H1 (cell line): ENCODE data around the gene GALNT9. TPM values are rescaled to one million over a fixed set of nuclear protein-coding genes. Genes with fewer than 3 reads are reported as not detected.

Experiments used
- CTCF ChIA-PET: fragments of 300-600 bp; sonication (Branson Sonifier 250); formaldehyde crosslinking; loops from one replicate; lab custom pipeline; 2021; ENCODE audit not compliant: partially characterized antibody; lab: Charles Lee
- POLR2A ChIA-PET: fragments of 300-600 bp; sonication (Branson Sonifier 250); formaldehyde crosslinking; loops from one replicate; lab custom pipeline; 2021; ENCODE audit warnings: inconsistent platforms; ENCODE audit not compliant: partially characterized antibody; lab: Charles Lee
- DNase-seq, 2 experiments: peaks; one replicate each; pipeline versions ENCODE4 v3.0.0 to v3.0.0-alpha.2; 2010 to 2022; ENCODE audit warnings: low spot score in 2 of 2, low read depth in 1 of 2, mixed read lengths in 1 of 2
- FAIRE-seq: peaks from 2 replicates; lab custom pipeline; 2011; peaks lifted over from hg19 to GRCh38; lab: Jason Lieb, UNC
- H2AFZ ChIP-seq: 2 replicates; pipeline ENCODE4 v1.8.1; 2012; ENCODE audit warnings: low read length, inconsistent platforms
- H2AK5ac ChIP-seq: 2 replicates; pipeline ENCODE4 v1.6.1; 2013; ENCODE audit warnings: low read depth, low read length
- H2BK120ac ChIP-seq: replicated peaks from 2 replicates; pipeline ENCODE3; 2013; ENCODE audit warnings: low read depth, low read length, inconsistent platforms
- H2BK12ac ChIP-seq: 2 replicates; pipeline ENCODE4 v1.6.1; 2013; ENCODE audit warnings: low read depth, low read length
- H2BK15ac ChIP-seq: 2 replicates; pipeline ENCODE4 v1.6.1; 2013; ENCODE audit warnings: low read length
- H2BK20ac ChIP-seq: 2 replicates; pipeline ENCODE4 v1.6.1; 2013; ENCODE audit warnings: low read length
- H2BK5ac ChIP-seq: 2 replicates; pipeline ENCODE4 v1.6.1; 2013; ENCODE audit warnings: low read depth, low read length
- H3K14ac ChIP-seq: 2 replicates; pipeline ENCODE4 v1.6.1; 2013; ENCODE audit warnings: inconsistent platforms; ENCODE audit not compliant: insufficient read length
- H3K18ac ChIP-seq: 2 replicates; pipeline ENCODE4 v1.6.1; 2013; ENCODE audit warnings: low read length; ENCODE audit errors: extremely low read depth
- H3K23ac ChIP-seq: 2 replicates; pipeline ENCODE4 v1.6.1; 2013; ENCODE audit warnings: inconsistent platforms; ENCODE audit not compliant: insufficient read length
- H3K23me2 ChIP-seq: 2 replicates; pipeline ENCODE4 v1.6.1; 2013; ENCODE audit warnings: low read depth, low read length
- H3K27ac ChIP-seq: 2 replicates; pipeline ENCODE4 v1.6.1; 2011; ENCODE audit warnings: low read depth, low read length, inconsistent platforms
- H3K27me3 ChIP-seq, 4 experiments: replicated peaks in 1 of 4; 1 replicate in 1 of 4; 2 replicates in 3 of 4; pipeline versions ENCODE4 v1.6.1 to v1.8.1; 2011 to 2013; ENCODE audit warnings: low read length in 3 of 4, mild to moderate bottlenecking in 3 of 4, inconsistent platforms in 2 of 4, mixed read lengths in 2 of 4, moderate library complexity in 1 of 4; ENCODE audit not compliant: control insufficient read depth in 3 of 4, insufficient read depth in 3 of 4; ENCODE audit errors: extremely low read depth in 1 of 4
- H3K36me3 ChIP-seq, 4 experiments: 2 replicates each; pipeline versions ENCODE4 v1.6.1 to v1.8.1; 2011 to 2013; ENCODE audit warnings: mild to moderate bottlenecking in 4 of 4, low read length in 3 of 4, moderate library complexity in 2 of 4, control low read depth in 1 of 4, inconsistent platforms in 1 of 4; ENCODE audit not compliant: insufficient read depth in 4 of 4, control insufficient read depth in 2 of 4
- H3K4ac ChIP-seq: replicated peaks from 2 replicates; pipeline ENCODE3; 2013; ENCODE audit warnings: low read length, low read depth, mixed read lengths, inconsistent platforms; ENCODE audit not compliant: insufficient read length
- H3K4me1 ChIP-seq, 4 experiments: replicated peaks in 1 of 4; 1 replicate in 1 of 4; 2 replicates in 3 of 4; pipeline versions ENCODE4 v1.6.1 to v1.8.1; 2011 to 2013; ENCODE audit warnings: low read length in 3 of 4, inconsistent platforms in 2 of 4, mixed read lengths in 1 of 4; ENCODE audit not compliant: insufficient read depth in 4 of 4, control insufficient read depth in 3 of 4
- H3K4me2 ChIP-seq, 2 experiments: 2 replicates each; pipeline versions ENCODE4 v1.6.1 to v1.8.1; 2011 to 2013; ENCODE audit warnings: low read depth in 2 of 2, low read length in 2 of 2, control low read depth in 1 of 2, inconsistent platforms in 1 of 2, mild to moderate bottlenecking in 1 of 2; ENCODE audit not compliant: insufficient read depth in 1 of 2
- H3K4me3 ChIP-seq, 4 experiments: fragments of 200-600, 300-600 bp in 1 of 4; sonication (generic), shearing (Covaris generic), sonication (Bioruptor Twin) in 1 of 4; 2 replicates each; pipeline versions ENCODE4 v1.5.1 to v1.8.1; 2011 to 2016; ENCODE audit warnings: low read length in 4 of 4, low read depth in 3 of 4, control low read depth in 2 of 4, inconsistent platforms in 2 of 4, mild to moderate bottlenecking in 2 of 4, mixed read lengths in 1 of 4, moderate library complexity in 1 of 4; ENCODE audit not compliant: insufficient read depth in 2 of 4; ENCODE audit errors: extremely low read depth in 1 of 4
- H3K56ac ChIP-seq: replicated peaks from 2 replicates; pipeline ENCODE3; 2013; ENCODE audit warnings: low read depth, mild to moderate bottlenecking, mixed read lengths, low read length, inconsistent platforms; ENCODE audit not compliant: insufficient read length
- H3K79me1 ChIP-seq: 2 replicates; pipeline ENCODE4 v1.6.1; 2013; ENCODE audit warnings: low read depth, low read length, control low read depth
- H3K79me2 ChIP-seq, 2 experiments: 2 replicates each; pipeline versions ENCODE4 v1.6.1 to v1.8.1; 2012 to 2013; ENCODE audit warnings: low read length in 2 of 2, mild to moderate bottlenecking in 2 of 2, inconsistent platforms in 1 of 2; ENCODE audit not compliant: insufficient read depth in 2 of 2, control insufficient read depth in 1 of 2
- H3K9ac ChIP-seq, 4 experiments: replicated peaks in 1 of 4; 1 replicate in 1 of 4; 2 replicates in 3 of 4; pipeline versions ENCODE4 v1.6.1 to v1.8.1; 2011 to 2013; ENCODE audit warnings: low read depth in 3 of 4, low read length in 3 of 4, control low read depth in 2 of 4, mild to moderate bottlenecking in 2 of 4, moderate library complexity in 2 of 4, inconsistent platforms in 1 of 4; ENCODE audit errors: extremely low read depth in 1 of 4
- H3K9me3 ChIP-seq, 2 experiments: 2 replicates each; pipeline versions ENCODE4 v1.6.1 to v1.8.1; 2012 to 2013; ENCODE audit warnings: mild to moderate bottlenecking in 2 of 2, moderate library complexity in 2 of 2, control low read depth in 1 of 2, inconsistent platforms in 1 of 2, low read depth in 1 of 2, low read length in 1 of 2, mixed read lengths in 1 of 2; ENCODE audit not compliant: insufficient read depth in 2 of 2
- H4K20me1 ChIP-seq, 2 experiments: replicated peaks in 1 of 2; 2 replicates each; pipeline versions ENCODE3 to v1.8.1; 2011 to 2013; ENCODE audit warnings: inconsistent platforms in 2 of 2, low read length in 2 of 2, mild to moderate bottlenecking in 1 of 2; ENCODE audit not compliant: insufficient read depth in 2 of 2, control insufficient read depth in 1 of 2
- H4K5ac ChIP-seq: 2 replicates; pipeline ENCODE4 v1.6.1; 2013; ENCODE audit warnings: low read length, low read depth, mixed read lengths, inconsistent platforms; ENCODE audit not compliant: insufficient read length
- H4K8ac ChIP-seq: 2 replicates; pipeline ENCODE4 v1.8.0; 2013; ENCODE audit warnings: mild to moderate bottlenecking, moderate library complexity, low read length, inconsistent platforms; ENCODE audit not compliant: insufficient read depth; ENCODE audit errors: extremely low read depth
- H4K91ac ChIP-seq: replicated peaks from 2 replicates; pipeline ENCODE3; 2013; ENCODE audit warnings: low read length, mixed read lengths, inconsistent platforms; ENCODE audit not compliant: insufficient read length
- GTF2F1 ChIP-seq: IDR thresholded peaks from 2 replicates; pipeline ENCODE4 v1.6.1; 2012; ENCODE audit warnings: low read depth, low read length, improper control_type of control experiment, borderline replicate concordance
- MAFK ChIP-seq: IDR thresholded peaks from 2 replicates; pipeline ENCODE4 v1.6.1; 2012; ENCODE audit warnings: low read depth, mild to moderate bottlenecking, improper control_type of control experiment, low read length
- NANOG ChIP-seq: IDR thresholded peaks from 2 replicates; pipeline ENCODE4 v1.6.1; 2011; ENCODE audit warnings: low read length, low read depth, mild to moderate bottlenecking, inconsistent platforms; ENCODE audit not compliant: insufficient read depth, poor library complexity, severe bottlenecking
- POLR2A ChIP-seq, 2 experiments: IDR thresholded peaks; 1 replicate in 1 of 2; 2 replicates in 1 of 2; pipeline ENCODE4 v1.6.1; 2011; ENCODE audit warnings: low read depth in 2 of 2, low read length in 2 of 2, mild to moderate bottlenecking in 2 of 2; ENCODE audit errors: control extremely low read depth in 1 of 2
- SP4 ChIP-seq: IDR thresholded peaks from 2 replicates; pipeline ENCODE4 v1.6.1; 2012; ENCODE audit warnings: low read length, inconsistent platforms
- TAF7 ChIP-seq: optimal IDR thresholded peaks from 2 replicates; pipeline ENCODE3; 2011; ENCODE audit warnings: low read depth, mild to moderate bottlenecking, inconsistent platforms, low read length, moderate library complexity, borderline replicate concordance
- TCF12 ChIP-seq: IDR thresholded peaks from 2 replicates; pipeline ENCODE4 v1.6.1; 2011; ENCODE audit warnings: low read depth, mild to moderate bottlenecking, low read length
- ZNF274 ChIP-seq: IDR thresholded peaks from 2 replicates; pipeline ENCODE4 v1.7.0; 2012; ENCODE audit warnings: low read length, borderline replicate concordance; ENCODE audit errors: extremely low read depth
- WGBS, 2 experiments: shearing (Covaris generic) in 1 of 2; methylation state at CpG; one replicate each; pipeline versions ENCODE4 v1.1.6 to v1.1.7; 2013 to 2015; ENCODE audit warnings: low lambda C conversion rate in 2 of 2, mixed read lengths in 2 of 2, inconsistent platforms in 1 of 2, low coverage in 1 of 2, missing lambda C conversion rate in 1 of 2; ENCODE audit not compliant: insufficient replicate concordance in 2 of 2, insufficient coverage in 1 of 2, insufficient read length in 1 of 2; ENCODE audit errors: extremely low coverage in 1 of 2, missing lambda C conversion rate in 1 of 2; 5-methylcytosine and 5-hydroxymethylcytosine counted together
- polyA plus RNA-seq, 7 experiments: library from polyadenylated mRNA; depleted of rRNA in 3 of 7; stranded (reverse) in 5 of 7; unstranded in 2 of 7; fragments of >200 nt in 5 of 7; fragments of 200-250 nt in 2 of 7; gene quantifications; 1 replicate in 5 of 7; 2 replicates in 1 of 7; 4 replicates in 1 of 7; pipeline versions ENCODE4 v1.2.1 to v1.2.3, GENCODE V29; 2011 to 2013; ENCODE audit warnings: missing spikeins in 2 of 7, mixed read lengths in 2 of 7
- total RNA-seq: library from RNA; stranded (reverse); fragmentation: NEBNext Ultra II Directional; extraction: Animal tissue kit (Norgen Biotek cat#: 25700); gene quantifications from 2 replicates; pipeline ENCODE4 v1.2.1, GENCODE V29; 2021
- TF ChIP-seq, protein P1 (sequence below): IDR thresholded peaks from 2 replicates; pipeline ENCODE4 v1.6.1; 2011; ENCODE audit warnings: low read length, improper control_type of control experiment

GALNT9 gene
- total and polyA plus RNA-seq, 2 of the 8 experiments (the other 6 are each of a cell fraction or from before 2014, with no cell fraction given): 2.0 to 3.6 TPM

DNA sequence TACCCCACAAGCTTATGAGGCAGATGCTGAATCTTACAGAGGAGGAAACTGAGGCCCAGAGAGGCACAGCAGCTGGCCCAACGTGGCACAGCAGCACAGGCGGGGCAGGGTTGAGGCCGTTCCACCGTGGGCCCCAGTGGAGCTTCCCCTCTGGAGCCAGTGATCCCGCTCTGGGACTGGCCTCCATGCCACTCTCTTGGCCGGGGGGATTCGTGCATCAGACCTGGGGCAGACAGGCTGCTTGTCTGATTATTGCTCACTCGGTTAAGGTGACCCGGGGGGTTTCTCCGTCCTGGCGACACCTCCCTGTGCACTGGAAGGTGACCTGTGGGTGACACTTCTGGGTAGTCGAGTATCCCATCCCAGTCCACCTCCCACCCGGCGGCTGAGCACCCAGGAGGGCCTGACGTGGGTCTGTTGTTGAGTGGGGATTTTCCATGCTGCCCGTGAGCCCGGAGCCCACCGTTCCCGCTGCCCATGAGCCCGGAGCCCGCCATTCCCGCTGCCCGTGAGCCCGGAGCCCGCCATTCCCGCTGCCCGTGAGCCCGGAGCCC lies 157.3 kb downstream of the GALNT9 start:
- H3K9me3 ChIP-seq: no peaks in the 10 kb centered on the region
- FAIRE-seq: no peak
- no peak for DNase-seq
- H3K4me2 ChIP-seq: no peak overlapping the region
- TF ChIP-seq ZNF274 (no peak), SP4 (no peak), MAFK (no peak), TAF7 (no peak), TCF12 (no peak), NANOG (no peak), POLR2A (IDR thresholded peaks at IDR 0.05; ENCODE audit: control extremely low read depth in 1 of 2, low read depth in 2 of 2, low read length in 2 of 2) (no peak), GTF2F1 (no peak)
- TF ChIP-seq, protein P1, sequence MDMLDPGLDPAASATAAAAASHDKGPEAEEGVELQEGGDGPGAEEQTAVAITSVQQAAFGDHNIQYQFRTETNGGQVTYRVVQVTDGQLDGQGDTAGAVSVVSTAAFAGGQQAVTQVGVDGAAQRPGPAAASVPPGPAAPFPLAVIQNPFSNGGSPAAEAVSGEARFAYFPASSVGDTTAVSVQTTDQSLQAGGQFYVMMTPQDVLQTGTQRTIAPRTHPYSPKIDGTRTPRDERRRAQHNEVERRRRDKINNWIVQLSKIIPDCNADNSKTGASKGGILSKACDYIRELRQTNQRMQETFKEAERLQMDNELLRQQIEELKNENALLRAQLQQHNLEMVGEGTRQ: no peak
- H3K9ac ChIP-seq: no peak overlapping the region
- H4K5ac ChIP-seq: no peak overlapping the region
- H2BK120ac ChIP-seq: no peak overlapping the region
- no peaks in the 10 kb centered on the region for H3K4me1 ChIP-seq
- no peak overlapping the region for H3K14ac ChIP-seq
- H2BK15ac ChIP-seq: no peak overlapping the region
- peak overlapping the region; percentile 51; the same call in 1 of the 2 replicates for H4K8ac ChIP-seq
- no peak overlapping the region for H3K27ac ChIP-seq
- no peak overlapping the region for H3K56ac ChIP-seq
- no peaks in the 10 kb centered on the region for H3K79me1 ChIP-seq
- ChIA-PET POLR2A (no interaction called here), CTCF (interaction anchor here (0.8 to 1.4 kb wide), 3 partner anchors 22 to 243 kb away, joined by 3 to 5 read pairs (median 4); no protein-coding TSS in a partner anchor)
- peaks cover 0 to 18% (median 14%) of the 10 kb centered on the region in 4 experiments; a peak in 5 of 7 replicates for H3K27me3 ChIP-seq
- H2BK12ac ChIP-seq: no peak overlapping the region
- no peak overlapping the region for H3K4ac ChIP-seq
- no peak overlapping the region for H2BK5ac ChIP-seq
- no peaks in the 10 kb centered on the region for H3K36me3 ChIP-seq
- 91% methylated on average over 27 of the region's 28 CpGs; no CpG with 5 or more reads in 1 of the 2 experiments for WGBS, 2 experiments
- no peak overlapping the region for H4K91ac ChIP-seq
- H3K79me2 ChIP-seq: no peaks in the 10 kb centered on the region
- H2AFZ ChIP-seq: no peak overlapping the region
- no peak overlapping the region for H2AK5ac ChIP-seq
- H4K20me1 ChIP-seq: peaks cover 0 to 2% of the 10 kb centered on the region in 2 experiments
- H2BK20ac ChIP-seq: no peak overlapping the region
- H3K23ac ChIP-seq: no peak overlapping the region
- H3K4me3 ChIP-seq: no peak overlapping the region
- H3K23me2 ChIP-seq: peaks cover under 1% of the 10 kb centered on the region; the same call in 1 of the 2 replicates
- no peak overlapping the region; the same call in 1 of the 2 replicates for H3K18ac ChIP-seq
